GM19395 (cell line): ENCODE results near the gene SPINT1.
"Not testable (repeated sequence)": the region's sequence is repeated elsewhere in the genome, so short reads cannot be mapped to it uniquely, and the experiment has no call there.

ENCODE experiments used
- ATAC-seq: cut with Tn5 transposase; IDR thresholded peaks from one replicate; pipeline ENCODE4 v1.9.1; 2021; ENCODE audit warnings: mild to moderate bottlenecking, moderate library complexity; ENCODE audit not compliant: unreplicated experiment

The SPINT1 gene

GRCh38 chr15:40857601-40858341 is 13.9 kb downstream of the SPINT1 start:
- ATAC-seq, result peak; percentile 62

- ATAC-seq, result no peak
Observed at GRCh38 chr15:40858706-40859105, 14.9 kb downstream of the SPINT1 start.

GRCh38 chr15:40859206-40859851 is 15.5 kb downstream of the SPINT1 start:
- ATAC-seq, result peak; percentile 60

- ATAC-seq, result not testable (repeated sequence)
Observed at GRCh38 chr15:40861147-40861546, 17.3 kb downstream of the SPINT1 start.

GRCh38 chr15:40863660-40864270 is 19.9 kb downstream of the SPINT1 start:
- no peak for ATAC-seq

- no peak for ATAC-seq
Observed at GRCh38 chr15:40867199-40867598, 23.4 kb downstream of the SPINT1 start.

- no peak for ATAC-seq
Observed at GRCh38 chr15:40869686-40870085, 25.8 kb downstream of the SPINT1 start.

GRCh38 chr15:40870716-40871115 is 26.9 kb downstream of the SPINT1 start:
- ATAC-seq, result no peak

GRCh38 chr15:40871749-40872617 is 28.1 kb downstream of the SPINT1 start:
- ATAC-seq, result no peak

GRCh38 chr15:40872791-40873693 is 29.2 kb downstream of the SPINT1 start:
- no peak for ATAC-seq

- ATAC-seq, result peak; percentile 57
Observed at GRCh38 chr15:40873694-40874561, 30.1 kb downstream of the SPINT1 start, which contains the start of gene RHOV. Gene RHOV, minus strand, starts transcription at chr15:40874234. Its CDS starts 95 bp downstream, at chr15:40874139.

GRCh38 chr15:40875991-40876730 is 32.3 kb downstream of the SPINT1 start:
- ATAC-seq, result no peak

GRCh38 chr15:40877694-40878093 is 33.8 kb downstream of the SPINT1 start:
- no peak for ATAC-seq

GRCh38 chr15:40878785-40879184 is 34.9 kb downstream of the SPINT1 start:
- ATAC-seq, result peak; percentile 76

GRCh38 chr15:40879609-40880008 is 35.8 kb downstream of the SPINT1 start:
- ATAC-seq, result no peak

GRCh38 chr15:40881351-40881750 is 37.5 kb downstream of the SPINT1 start:
- ATAC-seq, result no peak

- no peak for ATAC-seq
Observed at GRCh38 chr15:40886586-40886985, 42.7 kb downstream of the SPINT1 start.

- ATAC-seq, result no peak
Observed at GRCh38 chr15:40889112-40889511, 45.3 kb downstream of the SPINT1 start.
